Tibial artery (tissue), 4 donors: ENCODE results near the gene RAB3C.

ENCODE experiments used
- DNase-seq, 2 donors: peaks; one replicate each; pipeline ENCODE4 v3.0.0-alpha.2; 2019
- H3K27ac ChIP-seq, 2 donors: fragments of 200-600 bp; sonication (generic) in 1 of 2; 1 replicate in 1 of 2; 2 replicates in 1 of 2; pipeline ENCODE4 v1.5.1; 2018 to 2019; ENCODE audit warnings: mild to moderate bottlenecking in 1 of 2
- H3K27me3 ChIP-seq, 2 donors: fragments of 200-600 bp; sonication (generic) in 1 of 2; one replicate each; pipeline versions ENCODE4 v1.5.1 to v1.6.0; 2016 to 2019
- H3K36me3 ChIP-seq, 3 donors: fragments of 200-600 bp; sonication (generic) in 2 of 3; one replicate each; pipeline ENCODE4 v1.5.1; 2016 to 2019; ENCODE audit warnings: mild to moderate bottlenecking in 2 of 3
- H3K4me1 ChIP-seq, 4 donors: fragments of 200-600 bp; sonication (generic) in 2 of 4; 1 replicate in 3 of 4; 2 replicates in 1 of 4; pipeline ENCODE4 v1.5.1; 2016 to 2019
- H3K4me3 ChIP-seq, 2 donors: fragments of 200-600 bp; sonication (generic) in 1 of 2; 1 replicate in 1 of 2; 2 replicates in 1 of 2; pipeline ENCODE4 v1.5.1; 2018 to 2019; ENCODE audit warnings: mild to moderate bottlenecking in 2 of 2
- H3K9me3 ChIP-seq, 3 donors: fragments of 200-600 bp; sonication (generic) in 1 of 3; one replicate each; pipeline ENCODE4 v1.5.1; 2016 to 2019
- intact Hi-C: fragments of 100-400 bp; cut with DNase I; formaldehyde crosslinking; loops from one replicate; pipeline ENCODE4 v1.15.0; 2023; ENCODE audit warnings: low total_unique reads
- TF ChIP-seq, protein P1 (sequence below), 2 experiments: fragments of 200-600 bp in 1 of 2; fragments of 450-650 bp in 1 of 2; IDR thresholded peaks; one replicate each; pipeline ENCODE4 v1.5.1; 2017 to 2019; ENCODE audit warnings: antibody characterized with exemption in 2 of 2, mild to moderate bottlenecking in 1 of 2, moderate library complexity in 1 of 2

Gene RAB3C

DNA sequence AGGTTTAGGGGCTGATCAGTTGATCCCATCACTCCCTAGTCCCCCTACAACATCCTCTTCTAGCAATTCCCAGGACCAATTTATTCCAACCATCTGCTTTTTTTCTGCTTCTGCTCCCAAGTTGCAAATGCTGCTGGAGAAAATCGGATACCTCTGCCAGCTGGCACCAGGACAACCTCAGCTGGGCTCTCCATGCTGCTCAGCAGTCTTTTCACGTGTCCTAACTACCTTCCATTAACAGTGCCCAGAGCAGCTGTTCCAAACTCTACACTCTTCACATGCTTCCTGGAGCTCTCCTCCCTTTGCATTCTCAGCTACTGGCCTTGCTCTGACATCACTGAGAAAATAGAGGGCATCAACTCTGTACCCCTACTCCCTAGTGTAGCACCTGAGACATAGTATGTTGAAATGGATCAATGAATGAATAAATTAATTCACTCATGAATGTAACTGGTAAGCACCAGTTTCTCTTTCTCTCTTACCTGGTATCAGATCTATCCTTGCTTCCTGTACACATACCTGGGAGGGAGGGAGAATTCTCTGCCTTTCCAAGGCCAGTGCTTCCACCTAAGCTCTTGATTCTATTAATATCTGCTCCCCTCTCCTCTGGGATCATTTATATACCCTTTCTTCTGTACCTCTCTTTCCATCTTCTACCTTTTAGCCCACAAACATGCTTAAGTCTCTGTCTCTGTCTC lies 191.0 kb downstream of the RAB3C start:
- Histone ChIP-seq H3K4me3 (no peak overlapping the region), H3K27ac (no peak overlapping the region), H3K36me3 (no peaks in the 10 kb centered on the region), H3K27me3 (no peaks in the 10 kb centered on the region), H3K9me3 (no peaks in the 10 kb centered on the region), H3K4me1 (no peaks in the 10 kb centered on the region)
- DNase-seq: no peak
- intact Hi-C loops: no loop called here
- TF ChIP-seq, protein P1, sequence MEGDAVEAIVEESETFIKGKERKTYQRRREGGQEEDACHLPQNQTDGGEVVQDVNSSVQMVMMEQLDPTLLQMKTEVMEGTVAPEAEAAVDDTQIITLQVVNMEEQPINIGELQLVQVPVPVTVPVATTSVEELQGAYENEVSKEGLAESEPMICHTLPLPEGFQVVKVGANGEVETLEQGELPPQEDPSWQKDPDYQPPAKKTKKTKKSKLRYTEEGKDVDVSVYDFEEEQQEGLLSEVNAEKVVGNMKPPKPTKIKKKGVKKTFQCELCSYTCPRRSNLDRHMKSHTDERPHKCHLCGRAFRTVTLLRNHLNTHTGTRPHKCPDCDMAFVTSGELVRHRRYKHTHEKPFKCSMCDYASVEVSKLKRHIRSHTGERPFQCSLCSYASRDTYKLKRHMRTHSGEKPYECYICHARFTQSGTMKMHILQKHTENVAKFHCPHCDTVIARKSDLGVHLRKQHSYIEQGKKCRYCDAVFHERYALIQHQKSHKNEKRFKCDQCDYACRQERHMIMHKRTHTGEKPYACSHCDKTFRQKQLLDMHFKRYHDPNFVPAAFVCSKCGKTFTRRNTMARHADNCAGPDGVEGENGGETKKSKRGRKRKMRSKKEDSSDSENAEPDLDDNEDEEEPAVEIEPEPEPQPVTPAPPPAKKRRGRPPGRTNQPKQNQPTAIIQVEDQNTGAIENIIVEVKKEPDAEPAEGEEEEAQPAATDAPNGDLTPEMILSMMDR (IDR thresholded peaks at IDR 0.05): no peak

- Histone ChIP-seq H3K27me3 (no peaks in the 10 kb centered on the region), H3K27ac (no peak overlapping the region), H3K36me3 (no peaks in the 10 kb centered on the region), H3K9me3 (no peaks in the 10 kb centered on the region), H3K4me3 (no peak overlapping the region), H3K4me1 (no peaks in the 10 kb centered on the region)
- TF ChIP-seq, protein P1 (IDR thresholded peaks at IDR 0.05): no peak
- DNase-seq: no peak
- intact Hi-C loops: no loop called here
These were observed 192.1 kb downstream of the RAB3C start for GRCh38 chr5:58774937-58775336.

GRCh38 chr5:58775701-58776262 lies 192.9 kb downstream of the RAB3C start:
- intact Hi-C loops: no loop called here
- Histone ChIP-seq H3K27ac (no peak overlapping the region), H3K9me3 (no peaks in the 10 kb centered on the region), H3K4me3 (no peak overlapping the region), H3K27me3 (no peaks in the 10 kb centered on the region), H3K4me1 (no peaks in the 10 kb centered on the region), H3K36me3 (no peaks in the 10 kb centered on the region)
- no peak for DNase-seq
- TF ChIP-seq, protein P1 (IDR thresholded peaks at IDR 0.05): no peak

DNA sequence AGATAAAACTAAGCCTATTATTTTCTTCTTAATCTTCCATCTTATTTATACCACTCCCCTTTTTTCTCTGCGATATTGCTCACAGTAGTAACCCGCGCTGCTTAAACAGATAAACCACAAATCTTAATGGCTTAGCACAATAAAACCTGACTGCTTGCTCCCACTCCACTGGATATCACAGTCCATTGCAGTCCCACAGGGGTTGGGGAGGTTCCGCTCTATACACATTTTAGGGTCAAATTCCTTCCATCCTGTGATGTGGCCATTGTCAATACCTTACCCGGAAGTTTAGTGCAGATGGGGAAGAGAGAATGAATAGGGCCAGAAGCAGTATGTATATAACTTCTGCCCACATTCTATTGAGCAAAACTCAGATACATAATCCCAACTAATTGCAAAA lies 193.7 kb downstream of the RAB3C start:
- Histone ChIP-seq H3K27ac (no peak overlapping the region), H3K9me3 (no peaks in the 10 kb centered on the region), H3K36me3 (no peaks in the 10 kb centered on the region), H3K4me3 (no peak overlapping the region), H3K4me1 (no peaks in the 10 kb centered on the region), H3K27me3 (no peaks in the 10 kb centered on the region)
- TF ChIP-seq, protein P1 (IDR thresholded peaks at IDR 0.05): no peak
- DNase-seq: no peak
- intact Hi-C loops: no loop called here

DNA sequence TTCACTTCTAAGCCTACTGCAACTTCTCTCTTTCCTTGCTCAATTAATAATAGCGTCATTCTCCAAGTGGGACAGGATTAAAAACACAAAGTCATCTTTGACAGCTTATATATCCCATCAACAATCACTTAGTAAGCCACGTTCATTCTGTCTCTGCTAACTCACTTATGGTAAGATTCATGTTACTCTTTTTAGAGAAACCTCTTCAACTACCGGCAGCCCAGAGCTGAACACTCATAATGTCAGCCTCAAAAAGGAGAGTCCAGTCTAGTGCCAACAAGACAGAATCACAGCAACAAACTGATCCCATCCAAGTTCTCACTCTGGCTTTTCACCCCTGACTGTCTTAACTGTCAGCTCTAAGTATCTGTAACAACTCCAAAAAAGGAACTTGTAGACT lies 196.0 kb downstream of the RAB3C start:
- Histone ChIP-seq H3K4me3 (no peak overlapping the region), H3K27me3 (no peaks in the 10 kb centered on the region), H3K27ac (no peak overlapping the region), H3K4me1 (no peaks in the 10 kb centered on the region), H3K36me3 (no peaks in the 10 kb centered on the region), H3K9me3 (no peaks in the 10 kb centered on the region)
- no peak for DNase-seq
- intact Hi-C loops: no loop called here
- TF ChIP-seq, protein P1 (IDR thresholded peaks at IDR 0.05): no peak
